Stomach (tissue), 9 donors: Measurements from ENCODE around the gene CSAD. TPM values are rescaled to one million over a fixed set of nuclear protein-coding genes. Genes with fewer than 3 reads are reported as not detected.
"Not testable (repeated sequence)": the region's sequence is repeated elsewhere in the genome, so short reads cannot be mapped to it uniquely, and the experiment has no call there.

ENCODE experiments used
- DNase-seq, 2 donors: peaks; one replicate each; pipeline versions ENCODE4 v3.0.0 to v3.0.0-alpha.2; 2013 to 2019
- H3K27ac ChIP-seq, 5 donors: fragments of 200-600 bp in 4 of 5; sonication (generic) in 4 of 5; one replicate each; pipeline ENCODE4 v1.5.1; 2013 to 2019; ENCODE audit warnings: mild to moderate bottlenecking in 1 of 5, moderate library complexity in 1 of 5
- H3K27me3 ChIP-seq, 3 donors: fragments of 200-600 bp; sonication (generic); one replicate each; pipeline ENCODE4 v1.5.1; 2017 to 2019; ENCODE audit warnings: mixed run types in 1 of 3
- H3K36me3 ChIP-seq, 4 donors: fragments of 200-600 bp; sonication (generic); 1 replicate in 3 of 4; 2 replicates in 1 of 4; pipeline ENCODE4 v1.5.1; 2016 to 2019
- H3K4me1 ChIP-seq, 4 donors: fragments of 200-600 bp; sonication (generic); one replicate each; pipeline ENCODE4 v1.5.1; 2016 to 2019
- H3K4me3 ChIP-seq, 4 donors: fragments of 200-600 bp; sonication (generic) in 3 of 4; one replicate each; pipeline ENCODE4 v1.5.1; 2016 to 2019; ENCODE audit warnings: mild to moderate bottlenecking in 1 of 4
- H3K9me3 ChIP-seq, 4 donors: fragments of 200-600 bp; sonication (generic); one replicate each; pipeline ENCODE4 v1.5.1; 2016 to 2019
- EP300 ChIP-seq: sonication (generic); formaldehyde crosslinking; IDR thresholded peaks from one replicate; pipeline ENCODE4 v1.6.1; 2017; ENCODE audit warnings: antibody characterized with exemption
- POLR2A ChIP-seq, 4 donors: fragments of 450-650 bp; IDR thresholded peaks; one replicate each; pipeline ENCODE4 v1.6.1; 2016; ENCODE audit warnings: antibody characterized with exemption in 4 of 4, control low read depth in 2 of 4, mild to moderate bottlenecking in 1 of 4, moderate library complexity in 1 of 4
- POLR2AphosphoS5 ChIP-seq, 3 donors: sonication (generic); formaldehyde crosslinking; IDR thresholded peaks; one replicate each; pipeline ENCODE4 v1.6.1; 2016; ENCODE audit warnings: antibody characterized with exemption in 3 of 3
- WGBS, 5 donors: extraction: QIAGEN DNeasy Blood & Tissue Kit in 3 of 5; methylation state at CpG; one replicate each; pipeline versions ENCODE4 v1.1.5 to v1.1.7; 2013 to 2018; 5-methylcytosine and 5-hydroxymethylcytosine counted together
- intact Hi-C: fragments of 100-400 bp; cut with DNase I; formaldehyde crosslinking; loops from one replicate; pipeline ENCODE4 v1.15.1; 2023; ENCODE audit warnings: low total_unique reads
- polyA plus RNA-seq, 3 donors: library from polyadenylated mRNA; stranded (reverse); fragments of 200-250 nt; gene quantifications; one replicate each; pipeline ENCODE4 v1.2.3, GENCODE V29; 2013
- total RNA-seq, 5 donors: library from RNA; depleted of rRNA; stranded (reverse); fragments of >200 nt; gene quantifications; one replicate each; pipeline versions ENCODE4 v1.1.0 to v1.2.3, GENCODE V29; 2014 to 2016
- TF ChIP-seq, protein P1 (sequence below), 7 experiments: fragments of 450-650 bp in 4 of 7; fragments of 200-600 bp in 3 of 7; sonication (generic) in 3 of 7; IDR thresholded peaks; one replicate each; pipeline ENCODE4 v1.5.1; 2016 to 2019; ENCODE audit warnings: antibody characterized with exemption in 7 of 7, control low read depth in 2 of 7, mild to moderate bottlenecking in 1 of 7
- donor health status: healthy with polysubstance abuse.
- donor health status: Bipolar disorder and iron deficiency.
- donor health status: healthy.

The CSAD gene
- total and polyA plus RNA-seq, 8 donors = 4.6 to 334 (median 35.5) TPM

DNA sequence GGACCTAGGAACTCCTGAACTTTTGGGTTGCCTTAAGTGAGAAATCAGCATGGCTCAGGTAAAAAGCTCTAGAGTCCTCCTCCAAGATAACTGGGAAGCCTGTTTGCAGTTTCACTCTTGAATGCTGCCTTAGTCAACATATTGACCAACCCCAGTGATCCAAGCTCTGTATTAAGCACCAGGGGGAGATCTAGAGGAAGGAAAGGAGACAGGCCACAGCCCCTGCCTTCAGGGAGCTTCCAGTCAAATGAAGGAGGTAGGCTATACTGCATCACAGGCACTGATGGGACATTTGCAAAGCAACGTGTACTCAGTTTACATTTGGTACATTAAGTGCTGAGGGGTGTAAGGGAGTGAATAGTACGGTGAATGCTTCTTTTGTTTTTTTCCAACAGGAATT, 1.2 kb upstream of the CSAD start:
- TF ChIP-seq POLR2A (IDR thresholded peaks at IDR 0.05) (no peak), EP300 (no peak), POLR2AphosphoS5 (IDR thresholded peaks at IDR 0.05) (no peak)
- TF ChIP-seq, protein P1, sequence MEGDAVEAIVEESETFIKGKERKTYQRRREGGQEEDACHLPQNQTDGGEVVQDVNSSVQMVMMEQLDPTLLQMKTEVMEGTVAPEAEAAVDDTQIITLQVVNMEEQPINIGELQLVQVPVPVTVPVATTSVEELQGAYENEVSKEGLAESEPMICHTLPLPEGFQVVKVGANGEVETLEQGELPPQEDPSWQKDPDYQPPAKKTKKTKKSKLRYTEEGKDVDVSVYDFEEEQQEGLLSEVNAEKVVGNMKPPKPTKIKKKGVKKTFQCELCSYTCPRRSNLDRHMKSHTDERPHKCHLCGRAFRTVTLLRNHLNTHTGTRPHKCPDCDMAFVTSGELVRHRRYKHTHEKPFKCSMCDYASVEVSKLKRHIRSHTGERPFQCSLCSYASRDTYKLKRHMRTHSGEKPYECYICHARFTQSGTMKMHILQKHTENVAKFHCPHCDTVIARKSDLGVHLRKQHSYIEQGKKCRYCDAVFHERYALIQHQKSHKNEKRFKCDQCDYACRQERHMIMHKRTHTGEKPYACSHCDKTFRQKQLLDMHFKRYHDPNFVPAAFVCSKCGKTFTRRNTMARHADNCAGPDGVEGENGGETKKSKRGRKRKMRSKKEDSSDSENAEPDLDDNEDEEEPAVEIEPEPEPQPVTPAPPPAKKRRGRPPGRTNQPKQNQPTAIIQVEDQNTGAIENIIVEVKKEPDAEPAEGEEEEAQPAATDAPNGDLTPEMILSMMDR (IDR thresholded peaks at IDR 0.05) = no peak
- WGBS, 5 donors = 62 to 79% (median 63%) methylated on average over 2 of the region's 2 CpGs
- peaks cover 27 to 58% (median 41%) of the 10 kb centered on the region in 4 donors for H3K4me1 ChIP-seq
- H3K9me3 ChIP-seq = no peaks in the 10 kb centered on the region
- intact Hi-C loops = no loop called here
- peak overlapping the region in 4 of 5 donors; percentile 94 to 96 (median 95) for H3K27ac ChIP-seq
- H3K27me3 ChIP-seq = no peaks in the 10 kb centered on the region
- DNase-seq = no peak
- peak overlapping the region; percentile 70 to 90 (median 84) for H3K4me3 ChIP-seq
- peaks cover 38 to 54% (median 52%) of the 10 kb centered on the region in 4 donors for H3K36me3 ChIP-seq

DNA sequence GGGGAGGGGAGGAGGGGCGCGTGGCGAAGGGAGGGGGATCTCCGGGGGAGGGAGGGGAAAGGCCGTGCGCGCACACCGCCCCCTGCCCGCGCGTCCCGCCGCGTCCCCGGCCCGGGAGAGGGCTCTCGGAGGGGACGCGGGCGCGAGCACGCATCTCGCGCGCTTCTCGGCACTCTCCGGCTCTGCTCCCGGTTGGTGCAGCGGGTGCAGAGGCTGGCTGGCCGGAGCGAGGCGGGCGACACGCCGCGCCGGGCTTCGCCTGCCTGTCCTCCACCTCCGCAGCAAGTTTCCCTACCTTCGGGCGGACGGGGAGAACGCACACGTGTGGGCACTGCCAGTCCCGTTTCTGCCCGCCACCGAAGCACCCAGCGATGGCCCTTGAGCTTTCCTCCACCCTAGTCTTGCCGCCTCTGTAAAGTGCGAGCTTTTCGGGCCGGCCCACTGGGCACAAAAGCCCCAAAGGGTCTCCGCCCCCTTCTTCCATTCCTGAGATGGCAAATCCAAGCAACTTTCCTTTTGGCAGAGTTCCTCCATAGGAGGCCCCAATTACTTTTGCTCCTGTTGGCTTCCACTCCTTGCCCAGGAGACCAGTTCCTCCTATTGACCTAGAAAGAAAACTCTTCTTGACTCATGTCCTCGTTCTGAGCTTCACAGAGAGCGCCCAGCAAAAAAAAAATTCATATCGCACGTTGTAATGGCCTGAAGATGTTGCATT, 363 bp upstream of the CSAD start:
- peaks cover 27 to 58% (median 41%) of the 10 kb centered on the region in 4 donors for H3K4me1 ChIP-seq
- intact Hi-C loops = no loop called here
- WGBS, 5 donors = 1 to 5% (median 1%) methylated on average over 17 to 51 of the region's 57 CpGs

DNA sequence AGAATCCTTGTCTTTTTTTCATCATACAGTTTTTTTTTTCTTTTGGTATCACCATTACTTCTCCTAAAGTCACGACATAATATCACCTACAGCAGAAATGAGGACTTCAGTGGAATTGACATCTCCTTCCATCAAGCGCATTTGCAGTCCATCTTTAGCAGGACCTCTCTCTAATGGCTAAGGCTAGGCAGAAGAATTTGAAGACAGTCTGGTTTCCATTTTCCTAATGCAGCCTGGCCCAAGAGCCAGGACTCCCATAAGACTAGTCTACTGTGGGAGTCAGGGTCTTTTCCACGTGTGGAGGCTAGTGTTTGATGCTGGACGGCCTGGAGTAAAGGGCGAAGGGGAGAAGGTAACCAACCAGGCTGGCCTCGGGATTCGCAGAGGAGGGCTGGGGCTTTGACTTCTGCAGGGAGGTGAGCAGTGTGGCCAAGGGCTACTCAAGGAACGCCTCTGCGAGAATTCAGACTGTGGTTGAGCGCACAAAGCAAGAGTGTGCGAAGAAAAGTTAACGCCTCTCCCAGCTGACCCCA, 972 bp downstream of the CSAD start:
- peak overlapping the region; percentile 94 to 99 (median 95) for H3K27ac ChIP-seq
- intact Hi-C loops = no loop called here
- peak overlapping the region; percentile 70 to 90 (median 84) for H3K4me3 ChIP-seq
- no peak for DNase-seq
- peaks cover 27 to 60% (median 48%) of the 10 kb centered on the region in 4 donors for H3K4me1 ChIP-seq
- no peaks in the 10 kb centered on the region for H3K9me3 ChIP-seq
- TF ChIP-seq EP300 (no peak), POLR2AphosphoS5 (IDR thresholded peaks at IDR 0.05) (no peak)
- H3K36me3 ChIP-seq = peaks cover 16 to 32% (median 30%) of the 10 kb centered on the region in 4 donors
- H3K27me3 ChIP-seq = no peaks in the 10 kb centered on the region
- 14 to 17% (median 14%) methylated on average over 10 to 12 of the region's 12 CpGs for WGBS, 5 donors

More for the DNA sequence above, 363 bp upstream of the CSAD start:
- H3K4me3 ChIP-seq = peak overlapping the region; percentile 70 to 90 (median 84)
- no peaks in the 10 kb centered on the region for H3K27me3 ChIP-seq
- H3K9me3 ChIP-seq = no peaks in the 10 kb centered on the region
- peak; percentile 79 to 95 for DNase-seq
- TF ChIP-seq, protein P1 (IDR thresholded peaks at IDR 0.05) = peak in 1 of 7 experiments; percentile 36
- TF ChIP-seq POLR2A (IDR thresholded peaks at IDR 0.05) (no peak), POLR2AphosphoS5 (IDR thresholded peaks at IDR 0.05) (no peak)
- H3K27ac ChIP-seq = peak overlapping the region; percentile 94 to 99 (median 95)
- peaks cover 29 to 45% (median 44%) of the 10 kb centered on the region in 4 donors for H3K36me3 ChIP-seq

DNA sequence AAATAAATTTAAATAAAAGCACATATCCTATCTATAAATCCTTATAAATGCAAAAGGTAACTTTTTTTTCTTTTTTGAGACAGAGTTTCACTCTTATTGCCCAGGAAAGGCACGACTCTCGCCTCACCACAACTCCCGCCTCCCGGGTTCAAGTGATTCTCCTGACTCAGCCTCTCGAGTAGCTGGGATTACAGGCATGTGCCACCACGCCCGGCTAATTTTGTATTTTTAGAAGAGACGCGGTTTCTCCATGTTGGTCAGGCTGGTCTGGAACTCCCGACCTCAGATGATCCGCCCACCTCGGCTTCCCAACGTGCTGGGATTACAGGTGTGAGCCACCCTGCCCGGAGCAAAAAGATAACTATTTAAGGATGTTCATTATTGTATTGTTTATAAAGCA, 1.9 kb downstream of the CSAD start:
- Histone ChIP-seq H3K36me3 (peaks cover 11 to 22% (median 21%) of the 10 kb centered on the region in 4 donors), H3K27ac (peak overlapping the region in 2 of 5 donors; percentile 95 to 96), H3K4me1 (peaks cover 26 to 52% (median 45%) of the 10 kb centered on the region in 4 donors)
- H3K4me3 ChIP-seq, DNase-seq, H3K27me3 ChIP-seq, H3K9me3 ChIP-seq, intact Hi-C loops: not testable (repeated sequence)
- 92 to 96% (median 95%) methylated on average over 14 of the region's 14 CpGs for WGBS, 5 donors

DNA sequence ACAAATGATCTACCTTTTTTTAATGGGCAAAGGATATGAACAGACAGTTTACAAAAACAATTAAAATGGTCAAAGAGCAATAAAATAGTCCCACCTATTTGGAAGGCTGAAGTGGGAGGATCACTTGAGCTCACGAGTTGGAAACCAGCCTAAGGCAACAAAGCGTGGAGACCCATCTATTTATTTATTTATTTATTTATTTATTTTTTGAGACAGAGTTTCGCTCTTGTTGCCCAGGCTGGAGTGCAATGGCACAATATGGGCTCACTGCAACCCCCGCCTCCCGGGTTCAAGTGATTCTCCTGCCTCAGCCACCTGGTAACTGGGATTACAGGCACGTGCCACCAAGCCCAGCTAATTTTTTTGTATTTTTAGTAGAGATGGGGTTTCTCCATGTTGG, 3.3 kb downstream of the CSAD start:
- H3K9me3 ChIP-seq, intact Hi-C loops, H3K4me3 ChIP-seq, DNase-seq, H3K27me3 ChIP-seq, H3K27ac ChIP-seq: not testable (repeated sequence)
- Histone ChIP-seq H3K36me3 (peaks cover 0 to 13% (median 9%) of the 10 kb centered on the region in 4 donors), H3K4me1 (peaks cover 12 to 39% (median 31%) of the 10 kb centered on the region in 4 donors)
- WGBS, 5 donors = 92 to 97% (median 93%) methylated on average over 6 of the region's 6 CpGs

DNA sequence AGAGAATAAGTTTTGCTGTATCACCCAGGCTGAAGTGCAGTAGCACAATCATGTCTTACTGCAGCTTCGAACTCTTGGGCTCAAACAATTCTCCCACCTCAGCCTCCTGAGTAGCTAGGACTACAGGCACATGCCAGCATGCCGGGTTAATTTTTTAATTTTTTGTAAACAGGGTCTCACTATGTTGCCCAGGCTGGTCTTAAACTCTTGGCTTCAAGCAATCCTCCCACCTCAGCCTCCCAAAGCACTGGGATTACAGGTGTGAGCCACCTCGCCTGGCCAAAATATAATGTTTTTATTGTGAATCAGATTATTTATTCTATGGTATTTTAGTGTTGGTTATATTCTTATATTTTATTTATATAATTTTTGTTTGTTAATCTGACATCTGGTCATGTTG, 4.0 kb downstream of the CSAD start:
- Histone ChIP-seq H3K4me1 (peaks cover 5 to 32% (median 25%) of the 10 kb centered on the region in 4 donors), H3K36me3 (peaks cover 0 to 13% (median 10%) of the 10 kb centered on the region in 4 donors), H3K9me3 (no peaks in the 10 kb centered on the region), H3K27me3 (no peaks in the 10 kb centered on the region), H3K4me3 (no peak overlapping the region), H3K27ac (no peak overlapping the region)
- 88 to 99% (median 98%) methylated on average over 3 of the region's 3 CpGs for WGBS, 5 donors
- DNase-seq = no peak
- intact Hi-C loops = no loop called here
- TF ChIP-seq POLR2AphosphoS5 (IDR thresholded peaks at IDR 0.05) (no peak), POLR2A (IDR thresholded peaks at IDR 0.05) (no peak), EP300 (no peak)
- TF ChIP-seq, protein P1 (IDR thresholded peaks at IDR 0.05) = no peak
